CMK (cell line): ENCODE measurements around the gene NAA50.

ENCODE experiments used
- DNase-seq: peaks from one replicate; pipeline ENCODE4 v3.0.0-alpha.2; 2010; ENCODE audit warnings: low read depth

NAA50 gene

GRCh38 chr3:113741620-113742019 lies 4.4 kb downstream of the NAA50 start:
- no peak for DNase-seq

- DNase-seq, result no peak
Measured at GRCh38 chr3:113741086-113741485, 5.0 kb downstream of the NAA50 start.

- no peak for DNase-seq
Measured at GRCh38 chr3:113736548-113737089, 9.4 kb downstream of the NAA50 start.

GRCh38 chr3:113731694-113732093 lies 14.4 kb downstream of the NAA50 start:
- DNase-seq, result no peak

GRCh38 chr3:113730550-113730949 lies 15.5 kb downstream of the NAA50 start:
- no peak for DNase-seq

- DNase-seq, result no peak
Measured at GRCh38 chr3:113728661-113729060, 17.4 kb downstream of the NAA50 start.

GRCh38 chr3:113721636-113722035 lies 24.4 kb downstream of the NAA50 start:
- no peak for DNase-seq

GRCh38 chr3:113719758-113720157 lies 26.3 kb downstream of the NAA50 start:
- DNase-seq, result no peak

GRCh38 chr3:113719294-113719693 lies 26.8 kb downstream of the NAA50 start:
- no peak for DNase-seq

- DNase-seq, result no peak
Measured at GRCh38 chr3:113717818-113718217, 28.2 kb downstream of the NAA50 start.

GRCh38 chr3:113717308-113717707 lies 28.7 kb downstream of the NAA50 start:
- no peak for DNase-seq

- no peak for DNase-seq
Measured at GRCh38 chr3:113714702-113715101, 31.3 kb downstream of the NAA50 start.

- DNase-seq, result no peak
Measured at GRCh38 chr3:113712129-113712528, 33.9 kb downstream of the NAA50 start.

GRCh38 chr3:113707835-113708234 lies 38.2 kb downstream of the NAA50 start:
- no peak for DNase-seq

GRCh38 chr3:113698956-113699355 lies 47.1 kb downstream of the NAA50 start:
- no peak for DNase-seq

- no peak for DNase-seq
Measured at GRCh38 chr3:113698213-113698742, 47.8 kb downstream of the NAA50 start.

GRCh38 chr3:113697500-113698090 lies 48.5 kb downstream of the NAA50 start:
- no peak for DNase-seq

- DNase-seq, result peak; percentile 88
Measured at GRCh38 chr3:113696658-113697499, 49.2 kb downstream of the NAA50 start.

GRCh38 chr3:113695786-113696645 lies 50.0 kb downstream of the NAA50 start, which contains the start of gene USF3:
TSS of gene USF3 (minus strand) at chr3:113696642. CDS start at chr3:113674878, 21,764 bp downstream.
- peak; percentile 46 for DNase-seq

GRCh38 chr3:113695431-113695785 lies 50.6 kb downstream of the NAA50 start:
- no peak for DNase-seq

- DNase-seq, result no peak
Measured at GRCh38 chr3:113690482-113690881, 55.6 kb downstream of the NAA50 start.
